HG03064 (cell line): ENCODE results near the gene OLFML1.

ENCODE experiments used
- ATAC-seq: cut with Tn5 transposase; IDR thresholded peaks from one replicate; pipeline ENCODE4 v1.9.1; 2021; ENCODE audit warnings: low read depth; ENCODE audit not compliant: unreplicated experiment

Gene OLFML1

DNA sequence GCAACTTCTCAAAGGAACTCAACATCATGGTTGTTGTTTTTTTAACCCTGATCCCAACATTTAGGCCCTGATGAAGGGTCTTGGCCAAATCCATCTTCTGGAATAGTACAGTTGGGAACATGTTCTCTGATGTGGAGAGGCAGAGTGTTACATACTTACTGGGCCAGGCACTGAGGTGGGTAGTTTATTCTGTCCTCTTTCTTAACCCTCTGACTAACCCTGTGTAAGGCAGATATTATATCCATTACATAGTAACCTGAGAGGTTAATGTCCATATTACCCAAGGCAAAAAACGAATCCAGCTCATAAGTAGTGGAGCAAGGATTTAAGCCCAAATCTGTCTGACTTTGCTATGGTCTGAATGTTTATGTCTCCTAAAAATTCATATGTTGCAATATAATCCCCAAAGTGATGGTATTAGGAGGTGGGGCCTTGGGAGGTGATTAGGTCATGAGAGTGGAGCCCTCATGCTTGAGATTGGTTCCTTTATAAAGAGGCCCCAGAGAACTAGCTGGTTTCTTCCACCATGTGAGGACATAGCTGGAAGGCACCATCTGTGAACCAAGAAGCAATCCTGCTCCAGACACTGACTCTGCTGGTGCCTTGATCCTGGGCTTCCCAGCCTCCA, 44.8 kb downstream of the OLFML1 start:
- no peak for ATAC-seq

DNA sequence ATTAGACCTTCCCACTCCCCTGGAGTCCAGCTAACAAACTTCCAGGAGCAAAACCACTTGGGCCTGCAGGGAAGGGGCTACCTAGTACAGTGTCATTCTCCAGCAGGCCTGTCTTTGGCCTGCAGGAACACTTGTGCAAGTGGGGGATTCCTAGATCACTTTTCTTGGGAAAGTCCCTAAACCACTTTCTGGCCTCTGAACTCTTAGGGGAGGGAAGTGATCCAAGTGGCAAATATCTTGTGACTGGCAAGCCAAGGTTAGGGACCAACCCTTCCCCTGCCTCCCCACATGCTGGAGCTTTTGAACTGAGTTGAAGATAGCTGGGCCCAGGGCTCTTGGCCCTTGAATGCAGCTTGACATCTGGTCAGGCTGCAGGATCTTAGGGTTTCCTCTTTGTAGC, 45.7 kb downstream of the OLFML1 start:
- ATAC-seq, result no peak

DNA sequence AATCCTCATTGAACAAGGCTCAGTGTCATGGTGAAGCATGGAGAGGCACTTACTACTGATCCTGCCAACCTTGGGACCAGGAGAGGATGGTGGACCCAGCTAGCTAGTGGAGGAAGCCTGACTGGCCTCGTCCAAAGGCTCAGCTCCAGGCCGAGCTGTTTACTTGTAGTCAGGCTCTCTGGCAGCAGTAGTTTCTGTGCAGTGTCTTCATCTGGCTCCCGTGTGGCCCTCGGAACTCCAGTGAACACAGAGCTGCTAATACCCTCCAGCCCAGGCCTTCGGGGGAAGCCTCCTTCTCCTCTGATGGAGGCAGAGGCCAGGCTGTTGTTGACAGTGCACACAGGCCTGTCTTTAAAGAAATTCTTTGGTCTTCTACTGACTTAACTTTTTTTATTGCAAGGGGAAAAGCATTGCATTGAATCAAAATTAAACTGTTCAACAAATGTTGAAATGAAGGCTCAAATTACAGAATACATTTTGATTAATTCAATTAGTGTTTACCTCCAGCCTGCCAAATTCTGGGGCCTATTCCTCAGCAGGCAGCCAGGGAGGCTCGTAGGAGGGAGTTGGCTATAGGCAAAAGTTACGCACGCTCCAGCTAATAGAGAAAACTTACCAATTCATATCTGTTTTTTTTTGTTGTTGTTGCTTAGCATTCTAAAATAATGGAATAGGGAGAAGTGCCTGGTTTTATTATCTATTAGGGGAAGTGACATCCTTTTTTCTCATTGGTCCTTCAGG, 47.3 kb downstream of the OLFML1 start:
- no peak for ATAC-seq

DNA sequence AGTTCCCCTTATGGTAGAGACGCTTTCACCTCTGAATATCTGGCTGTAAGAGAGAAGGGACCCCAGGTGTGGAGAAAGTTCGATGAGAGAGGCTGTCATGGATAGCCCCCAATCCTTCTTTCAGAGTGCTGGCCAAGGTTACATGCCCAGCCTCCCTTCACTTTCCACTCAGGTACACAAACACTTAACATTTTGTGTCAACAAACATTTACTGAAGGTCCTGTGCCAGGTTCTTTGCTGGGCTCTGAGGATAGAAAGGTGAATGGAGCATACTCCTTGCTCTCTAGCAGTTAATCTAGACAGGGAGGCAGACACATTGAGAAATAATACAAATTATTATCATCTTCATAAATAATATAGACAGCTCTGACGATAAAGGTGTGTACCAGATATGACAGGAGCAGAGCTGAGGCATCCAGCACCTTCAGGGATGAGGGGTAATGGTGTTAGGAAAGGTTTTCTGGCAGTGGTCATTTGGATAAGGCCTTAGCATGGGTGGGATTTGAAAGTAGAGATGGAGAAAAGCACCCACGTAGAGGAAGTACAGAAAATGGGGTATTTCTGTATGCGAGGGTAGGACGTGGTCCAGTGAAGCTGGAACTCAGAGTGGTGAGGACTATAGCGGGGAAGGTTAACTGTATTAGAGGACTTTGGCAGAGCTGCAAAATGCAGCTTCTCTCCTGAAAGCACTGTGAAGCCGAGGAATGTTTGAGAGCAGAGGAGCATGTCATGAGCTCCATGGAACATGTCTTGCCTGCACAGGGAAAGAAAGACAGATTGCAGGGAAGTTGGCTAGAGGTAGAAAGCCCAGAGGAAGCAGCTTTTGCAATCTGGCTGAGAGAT, 48.1 kb downstream of the OLFML1 start:
- ATAC-seq, result peak; percentile 31

DNA sequence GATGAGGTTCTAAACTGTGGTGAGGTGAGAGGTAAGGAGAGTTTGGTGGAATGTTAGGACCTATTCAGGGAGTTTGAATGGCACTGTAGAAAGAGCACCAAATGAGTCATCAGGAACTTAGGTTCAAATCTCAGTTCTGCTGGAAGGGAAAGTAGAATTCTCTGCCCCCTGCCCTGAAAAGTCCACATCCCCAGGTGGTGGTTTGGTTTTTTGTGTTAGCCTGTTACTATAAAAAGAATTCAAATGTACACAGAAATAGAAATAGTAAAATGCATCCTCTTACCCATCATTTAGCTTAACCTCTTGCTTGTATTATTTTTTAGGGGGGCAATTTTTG, 48.7 kb downstream of the OLFML1 start:
- peak; percentile 52 for ATAC-seq

DNA sequence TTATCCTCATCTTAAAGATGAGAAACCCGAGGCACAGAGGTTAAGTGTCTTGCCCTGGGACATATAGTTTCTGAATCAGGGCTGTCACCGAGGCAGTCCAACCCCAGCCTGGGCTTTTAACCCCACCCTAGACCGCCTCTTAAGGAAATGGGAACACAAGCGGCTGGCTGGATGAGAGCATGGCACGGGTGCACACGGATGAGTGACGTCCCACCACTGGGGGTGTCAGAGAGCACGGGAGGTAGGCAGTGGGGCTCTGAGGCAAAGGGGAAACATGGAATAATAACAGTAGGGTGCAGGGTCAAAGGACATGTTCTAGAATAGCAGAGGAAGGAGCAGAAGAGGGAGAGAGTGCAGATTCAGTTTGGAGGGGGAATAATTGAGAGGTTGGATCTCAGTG, 50.8 kb downstream of the OLFML1 start:
- no peak for ATAC-seq

DNA sequence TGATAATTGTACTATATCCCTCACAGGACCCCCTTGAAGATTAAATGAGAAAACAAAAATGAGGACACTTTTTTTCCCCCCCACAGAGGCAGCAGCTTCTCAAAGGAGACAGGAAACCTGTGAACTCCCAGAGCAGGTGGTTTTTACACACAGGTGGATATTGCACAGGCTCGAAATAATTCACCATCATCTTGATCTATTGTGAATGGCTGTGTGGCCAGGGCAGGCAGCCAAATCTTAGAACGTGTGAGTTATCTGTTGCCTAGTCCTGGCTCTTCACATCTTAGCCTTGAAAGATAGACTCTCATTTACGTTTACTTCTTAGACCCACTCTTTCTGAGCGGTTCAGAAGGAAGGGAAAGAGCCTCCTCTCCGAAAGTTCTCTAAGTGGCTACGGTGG, 52.0 kb downstream of the OLFML1 start:
- ATAC-seq, result no peak

DNA sequence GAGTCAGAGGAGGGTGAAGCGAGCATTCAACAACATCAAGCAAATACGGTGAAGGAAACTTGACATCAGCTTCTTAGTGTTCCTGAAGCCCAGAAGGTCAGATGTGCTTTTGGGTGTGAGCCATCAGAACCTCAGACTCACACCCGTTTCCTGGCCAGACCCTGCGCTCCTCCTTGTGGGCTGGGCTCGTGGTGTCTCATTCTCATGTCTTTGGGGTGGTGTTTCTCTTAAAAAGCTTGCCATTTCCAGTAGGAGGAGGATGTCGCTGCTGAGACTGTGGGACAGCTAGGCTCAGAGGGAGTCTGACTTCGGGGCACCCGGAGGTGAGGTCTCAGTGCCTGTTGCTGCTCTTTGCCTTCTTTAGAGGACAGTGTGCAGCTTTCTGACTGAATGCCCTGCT, 52.7 kb downstream of the OLFML1 start:
- ATAC-seq, result no peak

DNA sequence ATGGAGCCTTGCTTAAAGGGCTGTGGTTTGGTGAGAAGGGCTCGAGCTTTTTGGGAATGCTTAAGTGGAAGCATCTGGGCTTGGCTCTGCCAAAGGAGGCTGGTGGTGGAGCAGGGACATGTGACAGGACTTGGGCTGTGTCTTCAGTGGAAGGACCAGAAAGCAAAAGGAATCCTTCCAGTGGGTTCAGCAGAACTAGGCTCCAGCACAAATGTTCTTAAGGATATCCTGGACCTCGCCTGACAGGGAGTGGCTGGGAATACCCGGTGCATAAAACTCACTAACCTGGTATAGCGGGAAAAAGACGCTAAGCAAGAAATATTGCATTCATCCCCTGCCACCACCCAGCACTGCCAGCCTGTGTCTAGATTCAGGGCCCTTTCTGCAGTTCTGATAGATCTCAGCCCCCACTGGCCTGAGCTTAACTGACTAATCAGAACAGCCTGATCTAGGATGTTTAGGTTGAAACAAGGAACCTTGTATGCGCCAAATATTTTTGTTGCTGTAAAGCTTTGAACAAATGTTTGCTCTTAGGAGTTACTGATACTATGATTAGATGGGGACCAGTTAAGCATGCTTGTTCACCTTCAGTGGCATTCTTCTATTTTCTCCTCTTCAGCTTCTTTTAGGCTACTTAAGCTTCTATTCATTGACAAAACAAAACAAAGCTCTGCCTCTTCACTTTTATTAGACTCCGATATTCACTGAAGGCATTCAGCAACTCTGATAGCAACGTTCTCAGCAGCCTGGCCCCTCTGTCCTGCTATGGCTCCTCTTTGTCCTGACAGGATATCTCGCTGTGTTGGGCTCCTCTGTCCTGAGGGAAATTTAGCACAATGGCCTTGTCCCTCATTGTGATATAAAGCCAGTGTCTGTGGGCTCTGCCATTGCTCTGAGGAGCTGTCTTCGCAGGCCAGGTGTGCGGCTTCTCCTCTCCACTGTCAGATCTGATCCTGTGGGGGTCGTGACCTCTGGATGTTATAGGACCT, 53.5 kb downstream of the OLFML1 start:
- ATAC-seq, result no peak

DNA sequence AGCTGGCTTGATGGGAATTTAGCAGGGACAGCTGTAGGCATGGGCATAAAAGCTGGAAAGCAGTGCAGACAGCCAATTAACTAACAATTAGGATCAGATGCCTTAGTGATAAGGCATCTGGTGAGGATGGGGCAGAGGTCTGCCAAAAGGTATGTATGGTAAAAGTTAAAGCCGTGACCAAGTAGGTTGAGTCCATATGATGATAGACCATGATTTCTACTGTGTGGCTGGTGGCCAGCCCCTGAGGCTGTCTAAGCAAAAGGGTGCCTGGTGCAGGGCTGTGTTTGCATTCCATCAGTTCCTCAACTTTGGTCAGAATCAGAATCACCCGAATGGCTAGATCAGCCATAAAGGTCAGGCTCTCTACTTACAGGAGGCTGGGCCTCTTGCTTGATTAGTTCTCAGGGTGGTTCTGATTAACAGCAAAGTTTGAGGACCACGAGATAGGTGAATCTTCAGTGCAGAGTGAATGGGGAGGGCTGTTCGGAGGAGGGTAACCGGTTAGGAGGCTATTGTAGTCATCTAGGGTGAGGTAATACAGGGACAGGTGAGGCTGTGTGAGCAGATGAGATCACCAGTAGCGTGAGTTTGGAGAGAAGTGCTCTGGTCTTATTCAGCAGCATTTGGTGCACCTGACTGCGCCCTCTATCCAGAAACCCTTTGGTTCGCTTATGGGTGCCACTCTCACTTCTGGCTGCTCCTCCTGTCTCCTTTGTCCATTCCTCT, 55.7 kb downstream of the OLFML1 start:
- no peak for ATAC-seq

DNA sequence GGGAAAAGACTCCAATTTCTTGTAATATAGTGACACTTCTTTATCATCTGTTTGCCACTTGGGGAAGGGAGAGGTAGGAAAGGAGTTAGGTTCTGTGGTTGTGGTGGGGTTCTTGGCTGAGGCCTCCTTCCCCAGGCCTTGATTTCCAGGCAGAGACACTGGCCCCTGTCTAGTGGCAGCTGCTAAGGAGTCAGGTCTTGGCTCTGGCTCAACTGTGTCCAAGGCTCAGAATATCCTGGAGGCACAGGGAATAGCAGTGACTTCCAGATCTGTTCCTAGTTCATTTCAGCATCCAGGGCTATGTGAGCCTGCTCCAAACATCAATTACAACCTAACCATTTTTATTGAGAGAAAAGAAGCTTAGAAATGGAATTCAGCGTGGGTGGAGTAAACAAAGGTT, 58.0 kb downstream of the OLFML1 start:
- no peak for ATAC-seq

DNA sequence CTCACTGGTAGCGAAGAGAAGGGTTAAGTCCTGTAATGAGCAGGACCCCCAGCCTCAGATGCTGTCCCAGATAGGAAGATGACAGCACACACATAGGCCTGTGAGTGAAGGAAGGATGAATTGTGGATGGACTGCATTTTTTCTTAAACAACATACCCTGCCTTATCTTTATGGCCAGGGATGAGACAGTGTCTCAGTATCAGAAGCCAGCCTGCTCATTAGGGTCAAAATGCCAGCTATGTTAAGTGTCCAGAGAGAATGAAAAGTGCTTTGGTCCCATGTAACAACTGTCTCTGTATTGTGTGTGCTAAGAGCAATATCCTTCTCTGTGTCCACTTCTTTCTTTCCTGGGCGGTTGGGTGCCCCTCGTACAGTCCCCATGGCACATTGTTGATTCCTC, 58.7 kb downstream of the OLFML1 start:
- ATAC-seq, result no peak

DNA sequence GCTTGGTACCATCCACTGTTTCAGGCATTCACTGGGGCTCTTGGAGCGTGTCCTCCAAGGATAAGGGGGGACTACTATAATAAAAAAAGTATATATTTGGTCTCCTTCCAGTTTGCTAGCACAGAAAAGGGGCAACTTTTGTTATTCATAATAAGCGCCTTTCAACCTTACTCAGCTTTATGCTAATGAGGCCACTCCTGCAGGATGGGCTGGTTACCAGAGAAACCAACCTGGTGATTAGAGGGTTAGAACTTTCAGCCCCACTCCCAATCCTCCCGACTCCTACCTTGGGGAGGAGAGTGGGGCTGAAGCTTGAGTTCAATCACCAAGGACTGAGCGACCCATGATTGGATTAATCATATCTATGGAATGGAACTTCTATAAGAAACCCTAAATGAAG, 60.3 kb downstream of the OLFML1 start:
- no peak for ATAC-seq

DNA sequence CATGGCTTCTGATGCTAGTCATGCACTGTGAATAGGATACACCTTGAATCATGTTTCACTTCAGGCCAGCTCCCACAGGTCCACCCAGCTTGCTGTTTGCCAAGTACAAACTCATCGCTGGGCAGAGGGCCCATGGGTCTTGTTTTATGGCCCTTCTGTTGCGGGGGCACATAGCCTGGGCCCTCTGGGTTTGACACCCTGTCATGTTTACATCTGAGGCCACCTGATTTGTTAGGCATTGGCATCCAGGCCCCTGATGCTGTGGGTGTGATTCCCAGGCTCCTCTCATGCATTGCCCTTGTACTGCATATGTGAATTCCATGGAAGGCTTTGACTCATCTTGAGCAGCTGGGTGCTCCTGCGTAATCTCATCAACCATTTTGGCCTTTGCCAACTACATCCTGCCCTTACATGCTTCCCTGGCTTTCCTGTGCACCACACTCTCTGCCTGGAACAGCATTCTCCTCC, 61.1 kb downstream of the OLFML1 start:
- ATAC-seq, result no peak

DNA sequence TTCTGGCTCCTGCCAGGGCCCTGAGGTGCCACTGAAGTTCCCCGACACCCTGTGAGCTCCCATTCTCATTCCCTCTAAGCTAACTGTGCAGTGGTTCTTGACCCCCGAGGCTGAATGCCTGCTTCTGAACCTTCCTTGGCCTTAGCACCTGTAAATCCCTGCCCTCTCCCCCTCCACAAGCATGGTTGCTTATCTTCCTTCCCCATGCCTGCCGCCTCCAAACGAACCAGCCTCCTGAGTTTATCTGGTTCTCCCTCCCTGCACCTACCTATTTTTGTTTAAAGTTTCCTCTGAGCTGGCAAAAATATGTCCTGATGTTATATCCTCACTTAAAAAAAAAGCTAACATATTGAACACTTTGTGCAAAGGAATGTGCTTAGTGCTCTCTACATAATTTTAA, 62.4 kb downstream of the OLFML1 start:
- no peak for ATAC-seq

DNA sequence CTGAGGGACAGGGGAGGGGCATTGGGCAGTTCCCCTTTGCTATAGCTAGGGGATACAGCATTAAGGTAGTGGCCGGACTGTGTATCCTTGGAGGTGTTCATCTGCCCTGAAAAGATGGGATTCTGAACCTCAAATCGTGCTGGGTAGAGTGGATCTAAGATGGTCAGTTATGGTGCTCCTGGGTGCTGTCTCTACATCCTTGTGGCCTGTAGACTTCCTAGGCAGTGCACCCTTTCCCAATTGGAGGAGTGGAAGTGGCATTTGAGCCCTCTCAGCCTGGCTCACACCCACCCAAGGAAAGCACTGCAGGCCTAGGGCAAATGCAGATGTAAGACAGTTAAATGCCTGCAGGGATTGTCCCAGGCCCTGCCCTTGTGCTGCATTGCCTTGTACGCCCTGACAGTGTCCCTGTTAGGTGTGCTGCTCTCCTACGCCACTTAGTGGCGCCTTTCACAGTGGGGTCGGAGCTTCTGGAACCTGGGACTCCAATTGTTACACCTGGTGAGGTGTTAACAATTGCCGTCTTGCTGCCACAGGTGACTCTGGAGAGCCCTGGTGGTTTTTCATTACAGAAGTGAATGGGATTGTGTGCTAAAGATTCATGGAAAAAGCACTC, 63.5 kb downstream of the OLFML1 start:
- peak; percentile 90 for ATAC-seq

DNA sequence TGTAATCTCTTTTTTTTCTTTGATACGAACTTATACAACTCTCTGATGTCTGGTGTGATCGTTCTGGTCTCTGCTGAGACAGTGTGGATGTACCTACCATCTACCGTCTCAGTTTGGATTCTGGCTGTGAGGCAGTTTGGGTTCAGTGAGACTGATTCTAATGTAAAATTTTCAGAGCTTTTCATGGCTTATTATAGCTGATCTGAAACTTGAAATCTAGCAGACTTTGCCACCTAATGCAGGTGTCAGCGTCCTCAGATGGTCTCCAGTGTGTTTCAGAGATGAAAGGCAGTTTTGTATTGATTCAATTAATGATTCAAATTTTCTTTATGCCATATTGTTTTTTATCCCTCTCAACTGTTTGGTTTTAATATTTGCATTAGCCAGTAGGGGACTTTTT, 64.4 kb downstream of the OLFML1 start:
- no peak for ATAC-seq

DNA sequence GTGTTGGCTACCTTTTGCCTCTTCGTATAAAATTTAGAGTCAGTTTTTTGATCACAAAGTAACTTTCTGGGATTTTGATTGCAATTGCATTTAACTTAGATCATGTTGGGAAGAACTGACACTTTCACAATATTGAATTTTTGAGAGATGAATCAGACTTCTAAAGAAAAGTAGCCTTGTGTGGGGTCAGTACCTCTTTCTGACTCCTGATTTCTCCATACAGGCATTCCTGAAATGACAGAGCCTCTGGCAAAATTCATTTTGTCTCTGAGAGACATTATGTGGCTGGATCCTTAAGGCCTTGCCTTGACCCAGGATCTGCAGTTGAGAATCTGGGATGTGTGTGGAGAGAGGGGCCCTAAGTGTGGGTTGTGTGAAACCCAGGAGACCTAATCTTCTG, 66.3 kb downstream of the OLFML1 start:
- no peak for ATAC-seq

DNA sequence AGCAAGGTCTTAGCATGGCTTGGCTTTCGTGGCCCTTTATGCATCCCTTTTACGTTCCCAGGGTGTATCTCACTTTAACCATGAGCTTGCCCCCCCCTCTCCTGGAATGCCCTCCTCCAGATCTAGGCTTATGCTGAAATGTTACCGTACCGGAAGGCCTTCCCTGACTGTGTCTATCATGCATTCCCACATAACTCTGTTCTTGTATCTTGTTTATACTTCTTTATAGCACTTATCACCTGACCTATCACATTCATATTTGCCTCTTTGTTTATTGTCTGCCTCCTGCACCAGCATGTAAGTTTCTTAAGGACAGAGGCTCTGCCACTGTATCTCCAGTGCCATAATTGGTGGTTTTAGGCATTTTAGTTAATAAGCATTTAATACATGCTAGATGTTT, 67.4 kb downstream of the OLFML1 start:
- no peak for ATAC-seq
